OCI-LY3 (cell line): ENCODE results near the gene BAIAP3.

ENCODE experiments used
- CTCF ChIP-seq: fragments of 200-600, 300-600 bp; sonication (generic); IDR thresholded peaks from 2 replicates; pipeline ENCODE4 v1.5.1; 2014; ENCODE audit warnings: antibody characterized with exemption, low read length, low read depth
- EZH2phosphoT487 ChIP-seq: fragments of 200-600 bp; shearing (Covaris generic); IDR thresholded peaks from 2 replicates; pipeline ENCODE4 v1.6.1; 2018; ENCODE audit warnings: antibody characterized with exemption, mixed run types, low read depth

GRCh38 chr16:1301562-1301961 is 31.9 kb upstream of the BAIAP3 start:
- TF ChIP-seq CTCF (no peak), EZH2phosphoT487 (no peak)
